NCI-H1930 (cell line): Measurements from ENCODE around the gene PLEKHG3.

ENCODE experiments used
- DNase-seq, 2 experiments: peaks; one replicate each; lab custom pipeline; 2025; lab: John Stamatoyannopoulos, UW

Gene PLEKHG3

GRCh38 chr14:64706593-64707193, 2.5 kb downstream of the PLEKHG3 start:
- DNase-seq, result no peak

- DNase-seq, result no peak
Measured at GRCh38 chr14:64707661-64708060, 3.4 kb downstream of the PLEKHG3 start.

- DNase-seq, result no peak
Measured at GRCh38 chr14:64708148-64709004, 4.2 kb downstream of the PLEKHG3 start.

GRCh38 chr14:64709126-64709525, 4.9 kb downstream of the PLEKHG3 start:
- DNase-seq, result no peak

- DNase-seq, result no peak
Measured at GRCh38 chr14:64711039-64711438, 6.8 kb downstream of the PLEKHG3 start.

- no peak for DNase-seq
Measured at GRCh38 chr14:64713677-64714076, 9.5 kb downstream of the PLEKHG3 start.

- DNase-seq, result no peak
Measured at GRCh38 chr14:64714432-64715025, 10.3 kb downstream of the PLEKHG3 start.

GRCh38 chr14:64715146-64715627, 11.0 kb downstream of the PLEKHG3 start:
- no peak for DNase-seq

GRCh38 chr14:64715628-64716412, 11.6 kb downstream of the PLEKHG3 start:
- no peak for DNase-seq

GRCh38 chr14:64717870-64718269, 13.6 kb downstream of the PLEKHG3 start:
- DNase-seq, result no peak

GRCh38 chr14:64718762-64719161, 14.5 kb downstream of the PLEKHG3 start:
- no peak for DNase-seq

GRCh38 chr14:64719601-64720000, 15.4 kb downstream of the PLEKHG3 start:
- DNase-seq, result no peak

- DNase-seq, result no peak
Measured at GRCh38 chr14:64720131-64720576, 15.9 kb downstream of the PLEKHG3 start.

GRCh38 chr14:64721391-64721791, 17.2 kb downstream of the PLEKHG3 start:
- no peak for DNase-seq

- DNase-seq, result no peak
Measured at GRCh38 chr14:64721899-64722298, 17.7 kb downstream of the PLEKHG3 start.

GRCh38 chr14:64722842-64723447, 18.7 kb downstream of the PLEKHG3 start:
- DNase-seq, result no peak

- no peak for DNase-seq
Measured at GRCh38 chr14:64723691-64724577, 19.7 kb downstream of the PLEKHG3 start.

- DNase-seq, result no peak
Measured at GRCh38 chr14:64724578-64724930, 20.3 kb downstream of the PLEKHG3 start.

- no peak for DNase-seq
Measured at GRCh38 chr14:64725261-64725815, 21.1 kb downstream of the PLEKHG3 start.

- DNase-seq, result no peak
Measured at GRCh38 chr14:64725879-64726584, 21.8 kb downstream of the PLEKHG3 start.
